ENCODE measurements around the gene NRDC.

DNA sequence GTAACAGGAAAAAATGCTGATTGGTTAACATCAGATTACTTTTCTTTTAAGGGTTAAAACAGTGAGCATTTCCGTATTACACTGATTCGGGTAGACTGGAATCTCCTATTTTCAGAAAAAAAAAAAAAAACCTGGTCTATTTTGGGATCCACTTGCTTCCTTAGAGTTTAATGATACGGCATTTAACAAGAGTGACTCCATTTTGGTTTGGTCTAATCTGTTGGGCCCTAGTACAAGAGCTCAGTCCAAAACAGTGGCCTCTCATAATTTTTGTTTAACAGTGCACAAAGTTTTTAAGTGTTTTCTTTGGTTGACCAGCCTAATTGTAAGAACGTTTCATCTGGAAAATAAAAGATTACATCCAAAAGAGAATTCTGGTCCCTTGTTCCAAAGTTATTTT, 120.2 kb downstream of the NRDC start:
- TF ChIP-seq CTCF (IDR thresholded peaks at IDR 0.05) (no peak), POLR2A (IDR thresholded peaks at IDR 0.05) (no peak)
